GM06990 (cell line): ENCODE results near the gene REC114.

Experiments used
- DNase-seq: peaks from one replicate; pipeline ENCODE4 v3.0.0-alpha.2; 2011; ENCODE audit not compliant: insufficient read length; ENCODE audit errors: extremely low read depth
- H3K27me3 ChIP-seq: replicated peaks from 2 replicates; pipeline ENCODE4 v1.6.0; 2011; ENCODE audit warnings: low read length; ENCODE audit not compliant: control insufficient read depth, insufficient read depth
- H3K36me3 ChIP-seq: 2 replicates; pipeline ENCODE4 v1.5.1; 2011; ENCODE audit warnings: low read length; ENCODE audit not compliant: control insufficient read depth, insufficient read depth
- H3K4me3 ChIP-seq: replicated peaks from 2 replicates; pipeline ENCODE4 v1.5.1; 2011; ENCODE audit warnings: low read depth, mild to moderate bottlenecking, control low read depth, low read length
- CTCF ChIP-seq: IDR thresholded peaks from 2 replicates; pipeline ENCODE4 v1.5.1; 2011; ENCODE audit warnings: low read length, control low read depth, mild to moderate bottlenecking, inconsistent platforms; ENCODE audit not compliant: insufficient read depth, poor library complexity, severe bottlenecking

The REC114 gene

GRCh38 chr15:73569361-73569760 lies 126.4 kb downstream of the REC114 start:
- no peak for TF ChIP-seq CTCF
- DNase-seq = no peak
- H3K36me3 ChIP-seq = peaks cover 30% of the 10 kb centered on the region
- no peaks in the 10 kb centered on the region for H3K27me3 ChIP-seq
- no peak overlapping the region for H3K4me3 ChIP-seq

GRCh38 chr15:73570355-73571032 lies 127.5 kb downstream of the REC114 start:
- Histone ChIP-seq H3K27me3 (no peaks in the 10 kb centered on the region), H3K36me3 (peaks cover 31% of the 10 kb centered on the region), H3K4me3 (no peak overlapping the region)
- no peak for TF ChIP-seq CTCF
- no peak for DNase-seq

- H3K36me3 ChIP-seq = peaks cover 35% of the 10 kb centered on the region
- no peak for TF ChIP-seq CTCF
- H3K27me3 ChIP-seq = no peaks in the 10 kb centered on the region
- DNase-seq = no peak
- no peak overlapping the region for H3K4me3 ChIP-seq
Observed at GRCh38 chr15:73571346-73571745, 128.4 kb downstream of the REC114 start.

GRCh38 chr15:73572296-73572695 lies 129.3 kb downstream of the REC114 start:
- Histone ChIP-seq H3K36me3 (peaks cover 33% of the 10 kb centered on the region), H3K27me3 (no peaks in the 10 kb centered on the region)
- no peak for TF ChIP-seq CTCF

GRCh38 chr15:73573037-73573436 lies 130.1 kb downstream of the REC114 start:
- no peak for TF ChIP-seq CTCF
- DNase-seq = no peak

More at GRCh38 chr15:73572296-73572695, 129.3 kb downstream of the REC114 start:
- no peak for DNase-seq
- no peak overlapping the region for H3K4me3 ChIP-seq

GRCh38 chr15:73573572-73573971 lies 130.6 kb downstream of the REC114 start:
- Histone ChIP-seq H3K4me3 (no peak overlapping the region), H3K27me3 (no peaks in the 10 kb centered on the region), H3K36me3 (peaks cover 29% of the 10 kb centered on the region)
- no peak for TF ChIP-seq CTCF
- no peak for DNase-seq

More at GRCh38 chr15:73573037-73573436, 130.1 kb downstream of the REC114 start:
- Histone ChIP-seq H3K4me3 (no peak overlapping the region), H3K36me3 (peaks cover 29% of the 10 kb centered on the region), H3K27me3 (no peaks in the 10 kb centered on the region)
